T-helper 1 cell treated with Interleukin-12 subunit alpha and Interleukin-12 subunit beta and Interleukin-4 antibody, amounts not matched to agents 30 μg/mL and 1 μg/mL, for 36 hours (primary cell): Measurements from ENCODE around the gene GAL3ST3.
A peak's percentile ranks its signal among the peaks of the same experiment; 100 is the strongest.
"Not testable (repeated sequence)": the region's sequence is repeated elsewhere in the genome, so short reads cannot be mapped to it uniquely, and the experiment has no call there.

ENCODE experiments used
- H3K27ac Mint-ChIP-seq: one replicate; pipeline ENCODE4 v1.8.0; 2021; ENCODE audit warnings: mild to moderate bottlenecking, mixed read lengths
- H3K27me3 Mint-ChIP-seq: one replicate; pipeline ENCODE4 v1.8.0; 2021; ENCODE audit warnings: low read depth, mixed read lengths
- H3K36me3 Mint-ChIP-seq: one replicate; pipeline ENCODE4 v1.8.0; 2021; ENCODE audit warnings: low read depth, mixed read lengths
- H3K4me1 Mint-ChIP-seq: one replicate; pipeline ENCODE4 v1.8.0; 2021; ENCODE audit warnings: low read depth, mixed read lengths
- H3K4me3 Mint-ChIP-seq: one replicate; pipeline ENCODE4 v1.8.0; 2021; ENCODE audit warnings: mild to moderate bottlenecking, moderate library complexity, mixed read lengths
- H3K9me3 Mint-ChIP-seq: one replicate; pipeline ENCODE4 v1.8.0; 2021; ENCODE audit warnings: mixed read lengths

Gene GAL3ST3

GRCh38 chr11:66042227-66042995 lies 6.5 kb downstream of the GAL3ST3 start:
- H3K4me1 Mint-ChIP-seq: peaks cover 9% of the 10 kb centered on the region
- no peaks in the 10 kb centered on the region for H3K9me3 Mint-ChIP-seq
- no peak overlapping the region for H3K27ac Mint-ChIP-seq
- H3K4me3 Mint-ChIP-seq: no peak overlapping the region
- peaks cover 5% of the 10 kb centered on the region for H3K27me3 Mint-ChIP-seq
- no peaks in the 10 kb centered on the region for H3K36me3 Mint-ChIP-seq

GRCh38 chr11:66039765-66040164 lies 9.2 kb downstream of the GAL3ST3 start:
- peaks cover 6% of the 10 kb centered on the region for H3K27me3 Mint-ChIP-seq
- H3K4me1 Mint-ChIP-seq: peaks cover 4% of the 10 kb centered on the region
- H3K27ac Mint-ChIP-seq: no peak overlapping the region
- no peaks in the 10 kb centered on the region for H3K9me3 Mint-ChIP-seq
- H3K36me3 Mint-ChIP-seq: no peaks in the 10 kb centered on the region
- H3K4me3 Mint-ChIP-seq: no peak overlapping the region

- Mint-ChIP-seq H3K9me3 (no peaks in the 10 kb centered on the region), H3K27me3 (peaks cover 8% of the 10 kb centered on the region), H3K4me3 (no peak overlapping the region), H3K4me1 (no peaks in the 10 kb centered on the region), H3K27ac (no peak overlapping the region), H3K36me3 (no peaks in the 10 kb centered on the region)
These were observed 11.6 kb downstream of the GAL3ST3 start for GRCh38 chr11:66037327-66037726.

GRCh38 chr11:66036334-66036710 lies 12.6 kb downstream of the GAL3ST3 start:
- H3K36me3 Mint-ChIP-seq: no peaks in the 10 kb centered on the region
- H3K4me1 Mint-ChIP-seq: no peaks in the 10 kb centered on the region
- no peak overlapping the region for H3K27ac Mint-ChIP-seq
- H3K9me3 Mint-ChIP-seq: no peaks in the 10 kb centered on the region
- no peak overlapping the region for H3K4me3 Mint-ChIP-seq
- peaks cover 8% of the 10 kb centered on the region for H3K27me3 Mint-ChIP-seq

GRCh38 chr11:66035653-66036333 lies 13.2 kb downstream of the GAL3ST3 start:
- Mint-ChIP-seq H3K27me3 (peaks cover 8% of the 10 kb centered on the region), H3K4me1 (no peaks in the 10 kb centered on the region), H3K4me3 (no peak overlapping the region), H3K9me3 (no peaks in the 10 kb centered on the region), H3K27ac (no peak overlapping the region), H3K36me3 (no peaks in the 10 kb centered on the region)

- Mint-ChIP-seq H3K4me3 (no peak overlapping the region), H3K27ac (no peak overlapping the region), H3K27me3 (peaks cover 3% of the 10 kb centered on the region), H3K4me1 (no peaks in the 10 kb centered on the region), H3K9me3 (no peaks in the 10 kb centered on the region), H3K36me3 (no peaks in the 10 kb centered on the region)
These were observed 15.8 kb downstream of the GAL3ST3 start for GRCh38 chr11:66032957-66033735.

- Mint-ChIP-seq H3K4me1 (peaks cover 5% of the 10 kb centered on the region), H3K27me3 (peaks cover 10% of the 10 kb centered on the region), H3K4me3 (no peak within 1 kb of the TSS), H3K9me3 (no peaks in the 10 kb centered on the region), H3K36me3 (no peaks in the 10 kb centered on the region), H3K27ac (no peak within 1 kb of the TSS)
These were observed 22.9 kb downstream of the GAL3ST3 start, which contains the start of gene CATSPER1 for GRCh38 chr11:66026017-66026529. Gene CATSPER1 (minus strand): TSS chr11:66026479. CDS start chr11:66026379, 100 bp downstream.

GRCh38 chr11:66023186-66023440 lies 25.8 kb downstream of the GAL3ST3 start:
- H3K27me3 Mint-ChIP-seq, H3K27ac Mint-ChIP-seq, H3K9me3 Mint-ChIP-seq, H3K36me3 Mint-ChIP-seq, H3K4me1 Mint-ChIP-seq, H3K4me3 Mint-ChIP-seq: not testable (repeated sequence)

GRCh38 chr11:66022401-66023185 lies 26.4 kb downstream of the GAL3ST3 start:
- Mint-ChIP-seq H3K27me3 (peaks cover 10% of the 10 kb centered on the region), H3K4me3 (peak overlapping the region; percentile 30), H3K9me3 (no peaks in the 10 kb centered on the region), H3K27ac (no peak overlapping the region), H3K36me3 (no peaks in the 10 kb centered on the region), H3K4me1 (peaks cover 5% of the 10 kb centered on the region)

- Mint-ChIP-seq H3K36me3 (no peaks in the 10 kb centered on the region), H3K27me3 (peaks cover 10% of the 10 kb centered on the region), H3K4me1 (peaks cover 5% of the 10 kb centered on the region), H3K4me3 (no peak overlapping the region), H3K9me3 (no peaks in the 10 kb centered on the region), H3K27ac (no peak overlapping the region)
These were observed 28.2 kb downstream of the GAL3ST3 start for GRCh38 chr11:66020618-66021357.

- H3K27ac Mint-ChIP-seq: no peak overlapping the region
- H3K36me3 Mint-ChIP-seq: no peaks in the 10 kb centered on the region
- H3K9me3 Mint-ChIP-seq: no peaks in the 10 kb centered on the region
- H3K4me3 Mint-ChIP-seq: no peak overlapping the region
- H3K4me1 Mint-ChIP-seq: peaks cover 5% of the 10 kb centered on the region
- peaks cover 10% of the 10 kb centered on the region for H3K27me3 Mint-ChIP-seq
These were observed 28.7 kb downstream of the GAL3ST3 start for GRCh38 chr11:66020212-66020611.

- H3K36me3 Mint-ChIP-seq: no peaks in the 10 kb centered on the region
- H3K27ac Mint-ChIP-seq: peak overlapping the region; percentile 31
- peaks cover 14% of the 10 kb centered on the region for H3K27me3 Mint-ChIP-seq
- H3K9me3 Mint-ChIP-seq: no peaks in the 10 kb centered on the region
- no peaks in the 10 kb centered on the region for H3K4me1 Mint-ChIP-seq
- H3K4me3 Mint-ChIP-seq: no peak overlapping the region
These were observed 31.6 kb downstream of the GAL3ST3 start for GRCh38 chr11:66017321-66017720.

- H3K27ac Mint-ChIP-seq: no peak overlapping the region
These were observed 32.2 kb downstream of the GAL3ST3 start for GRCh38 chr11:66016793-66017177.

More at GRCh38 chr11:66016793-66017177, 32.2 kb downstream of the GAL3ST3 start:
- H3K4me3 Mint-ChIP-seq: no peak overlapping the region
- H3K36me3 Mint-ChIP-seq: no peaks in the 10 kb centered on the region
- H3K27me3 Mint-ChIP-seq: peaks cover 14% of the 10 kb centered on the region
- H3K4me1 Mint-ChIP-seq: no peaks in the 10 kb centered on the region
- no peaks in the 10 kb centered on the region for H3K9me3 Mint-ChIP-seq
